Sigmoid colon (tissue), 7 donors: Measurements from ENCODE around the gene TLR1. TPM values are rescaled to one million over a fixed set of nuclear protein-coding genes. Genes with fewer than 3 reads are reported as not detected.

ENCODE experiments used
- DNase-seq: peaks from one replicate; pipeline ENCODE4 v3.0.0-alpha.2; 2019
- H3K27ac ChIP-seq, 4 donors: fragments of 200-600 bp; sonication (generic); one replicate each; pipeline ENCODE4 v1.5.1; 2016 to 2019; ENCODE audit warnings: mild to moderate bottlenecking in 1 of 4
- H3K27me3 ChIP-seq, 3 donors: fragments of 200-600 bp; sonication (generic); one replicate each; pipeline ENCODE4 v1.5.1; 2019; ENCODE audit warnings: mild to moderate bottlenecking in 1 of 3
- H3K36me3 ChIP-seq, 4 donors: fragments of 200-600 bp; sonication (generic); one replicate each; pipeline ENCODE4 v1.5.1; 2016 to 2019
- H3K4me1 ChIP-seq, 4 donors: fragments of 200-600 bp; sonication (generic); one replicate each; pipeline ENCODE4 v1.5.1; 2017 to 2019
- H3K4me3 ChIP-seq, 4 donors: fragments of 200-600 bp; sonication (generic); one replicate each; pipeline ENCODE4 v1.5.1; 2017 to 2019; ENCODE audit warnings: mild to moderate bottlenecking in 2 of 4, moderate library complexity in 1 of 4
- H3K9me3 ChIP-seq, 4 donors: fragments of 200-600 bp in 3 of 4; sonication (generic) in 3 of 4; one replicate each; pipeline versions ENCODE4 v1.5.1 to v1.6.1; 2013 to 2019
- EP300 ChIP-seq, 4 donors: sonication (generic); formaldehyde crosslinking; IDR thresholded peaks; one replicate each; pipeline ENCODE4 v1.6.1; 2017; ENCODE audit warnings: antibody characterized with exemption in 4 of 4
- POLR2A ChIP-seq, 2 donors: fragments of 450-650 bp; IDR thresholded peaks; one replicate each; pipeline ENCODE4 v1.6.1; 2016; ENCODE audit warnings: antibody characterized with exemption in 2 of 2, mild to moderate bottlenecking in 2 of 2, moderate library complexity in 2 of 2
- POLR2AphosphoS5 ChIP-seq, 4 donors: sonication (generic); formaldehyde crosslinking; IDR thresholded peaks; one replicate each; pipeline ENCODE4 v1.6.1; 2017; ENCODE audit warnings: antibody characterized with exemption in 4 of 4
- WGBS, 2 donors: extraction: QIAGEN DNeasy Blood & Tissue Kit; methylation state at CpG; one replicate each; pipeline ENCODE4 v1.1.7; 2013; 5-methylcytosine and 5-hydroxymethylcytosine counted together
- intact Hi-C: fragments of 100-400 bp; cut with DNase I; formaldehyde crosslinking; loops from one replicate; pipeline ENCODE4 v1.15.1; 2023
- polyA plus RNA-seq, 3 donors: library from polyadenylated mRNA; stranded (reverse); fragments of 200-250 nt; gene quantifications; one replicate each; pipeline ENCODE4 v1.2.3, GENCODE V29; 2013
- total RNA-seq, 4 donors: library from RNA; depleted of rRNA; stranded (reverse); fragments of >200 nt; gene quantifications; one replicate each; pipeline ENCODE4 v1.1.0, GENCODE V29; 2016
- TF ChIP-seq, protein P1 (sequence below), 4 experiments: fragments of 450-650 bp in 3 of 4; fragments of 200-600 bp in 1 of 4; IDR thresholded peaks; one replicate each; pipeline ENCODE4 v1.5.1; 2016 to 2019; ENCODE audit warnings: antibody characterized with exemption in 4 of 4, mild to moderate bottlenecking in 3 of 4, moderate library complexity in 2 of 4
- donor health status: healthy with polysubstance abuse.
- donor health status: Bipolar disorder and iron deficiency.
- donor health status: healthy.

Gene TLR1
- total and polyA plus RNA-seq, 7 donors = 1.8 to 15.7 (median 8.7) TPM

DNA sequence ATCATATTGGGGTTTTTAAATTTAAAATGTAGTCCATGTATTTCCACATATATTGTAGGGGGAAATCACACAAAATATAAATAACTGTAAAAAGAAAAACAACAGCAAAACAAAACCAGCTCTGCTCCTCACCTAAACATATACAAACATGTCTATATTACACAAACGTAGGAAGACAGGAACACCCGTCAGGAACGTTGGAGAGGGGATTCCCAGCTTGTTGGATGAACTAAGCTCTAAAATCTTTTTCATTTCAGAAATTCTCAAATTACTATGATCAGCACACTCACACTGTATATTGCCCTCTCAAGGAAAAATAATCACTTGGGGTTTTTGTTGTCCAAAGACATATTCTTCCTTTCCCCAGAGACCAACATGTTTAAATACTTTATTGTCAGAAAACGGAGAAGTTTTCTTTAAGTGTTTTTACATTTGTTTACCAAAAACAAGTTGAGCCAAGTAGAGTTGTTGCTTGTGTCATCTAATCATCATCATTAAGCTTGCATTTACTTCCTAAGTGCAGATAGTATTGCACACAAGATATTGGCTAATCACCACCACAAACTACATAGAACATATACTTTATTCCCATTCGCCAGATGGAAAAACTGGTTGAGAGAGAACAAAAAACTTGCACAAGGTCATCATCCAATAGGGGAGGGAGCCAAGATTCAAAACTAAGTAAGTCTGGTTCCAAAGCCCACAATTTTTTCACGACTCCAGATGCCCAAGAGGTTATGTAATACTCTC lies 19.4 kb downstream of the TLR1 start:
- H3K4me3 ChIP-seq = no peak overlapping the region
- no peaks in the 10 kb centered on the region for H3K36me3 ChIP-seq
- TF ChIP-seq POLR2AphosphoS5 (IDR thresholded peaks at IDR 0.05) = no peak
- no peak for TF ChIP-seq EP300 (IDR thresholded peaks at IDR 0.05)
- no peak for TF ChIP-seq POLR2A (IDR thresholded peaks at IDR 0.05)
- H3K27ac ChIP-seq = no peak overlapping the region
- no peaks in the 10 kb centered on the region for H3K27me3 ChIP-seq
- no peaks in the 10 kb centered on the region for H3K4me1 ChIP-seq
- DNase-seq = no peak
- no peaks in the 10 kb centered on the region for H3K9me3 ChIP-seq
- WGBS, 2 donors = 64 to 69% methylated on average over 6 of the region's 6 CpGs
- intact Hi-C loops = no loop called here

DNA sequence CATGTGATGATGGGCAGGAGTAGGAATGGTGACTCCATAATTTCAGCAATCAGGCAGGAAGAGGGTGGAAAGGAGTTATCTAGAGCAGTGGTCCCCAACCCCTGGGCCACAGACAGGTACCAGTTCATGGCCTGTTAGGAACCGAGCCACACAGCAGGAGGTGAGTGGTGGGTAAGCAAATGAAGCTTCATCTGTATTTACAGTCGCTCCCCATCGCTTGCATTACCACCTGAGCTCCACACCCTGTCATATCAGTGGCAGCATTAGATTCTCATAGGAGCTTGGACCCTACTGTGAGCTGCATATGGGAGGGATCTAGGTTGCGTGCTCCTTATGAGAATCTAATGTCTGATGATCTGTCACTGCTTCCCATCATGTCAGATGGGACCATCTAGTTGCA lies 20.4 kb downstream of the TLR1 start:
- TF ChIP-seq EP300 (IDR thresholded peaks at IDR 0.05) (no peak), POLR2AphosphoS5 (IDR thresholded peaks at IDR 0.05) (no peak), POLR2A (IDR thresholded peaks at IDR 0.05) (no peak)
- TF ChIP-seq, protein P1, sequence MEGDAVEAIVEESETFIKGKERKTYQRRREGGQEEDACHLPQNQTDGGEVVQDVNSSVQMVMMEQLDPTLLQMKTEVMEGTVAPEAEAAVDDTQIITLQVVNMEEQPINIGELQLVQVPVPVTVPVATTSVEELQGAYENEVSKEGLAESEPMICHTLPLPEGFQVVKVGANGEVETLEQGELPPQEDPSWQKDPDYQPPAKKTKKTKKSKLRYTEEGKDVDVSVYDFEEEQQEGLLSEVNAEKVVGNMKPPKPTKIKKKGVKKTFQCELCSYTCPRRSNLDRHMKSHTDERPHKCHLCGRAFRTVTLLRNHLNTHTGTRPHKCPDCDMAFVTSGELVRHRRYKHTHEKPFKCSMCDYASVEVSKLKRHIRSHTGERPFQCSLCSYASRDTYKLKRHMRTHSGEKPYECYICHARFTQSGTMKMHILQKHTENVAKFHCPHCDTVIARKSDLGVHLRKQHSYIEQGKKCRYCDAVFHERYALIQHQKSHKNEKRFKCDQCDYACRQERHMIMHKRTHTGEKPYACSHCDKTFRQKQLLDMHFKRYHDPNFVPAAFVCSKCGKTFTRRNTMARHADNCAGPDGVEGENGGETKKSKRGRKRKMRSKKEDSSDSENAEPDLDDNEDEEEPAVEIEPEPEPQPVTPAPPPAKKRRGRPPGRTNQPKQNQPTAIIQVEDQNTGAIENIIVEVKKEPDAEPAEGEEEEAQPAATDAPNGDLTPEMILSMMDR (IDR thresholded peaks at IDR 0.05) = no peak
- no peak for DNase-seq
- intact Hi-C loops = no loop called here
- no peak overlapping the region for H3K27ac ChIP-seq
- no peak overlapping the region for H3K4me3 ChIP-seq
- no peaks in the 10 kb centered on the region for H3K9me3 ChIP-seq
- WGBS, 2 donors = 94 to 95% methylated on average over 4 of the region's 4 CpGs
- no peaks in the 10 kb centered on the region for H3K4me1 ChIP-seq
- H3K27me3 ChIP-seq = no peaks in the 10 kb centered on the region
- no peaks in the 10 kb centered on the region for H3K36me3 ChIP-seq

DNA sequence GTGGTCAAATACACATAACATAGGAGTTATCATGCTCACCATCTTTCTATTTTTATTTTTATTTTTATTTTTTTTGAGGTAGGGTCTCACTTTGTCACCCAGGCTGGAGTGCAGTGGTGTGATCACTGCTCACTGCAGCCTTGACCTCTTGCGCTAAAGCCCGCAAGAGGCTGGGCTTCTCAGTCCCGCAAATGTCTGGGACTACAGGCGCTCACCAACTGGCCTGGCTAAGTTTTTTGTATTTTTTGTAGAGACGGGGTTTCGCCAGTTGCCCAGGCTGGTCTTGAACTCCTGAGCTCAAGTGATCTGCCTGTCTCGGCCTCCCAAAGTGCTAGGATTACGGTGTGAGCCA lies 21.5 kb downstream of the TLR1 start:
- no peaks in the 10 kb centered on the region for H3K4me1 ChIP-seq
- 87% methylated on average over 8 of the region's 8 CpGs for WGBS, 2 donors
- TF ChIP-seq POLR2AphosphoS5 (IDR thresholded peaks at IDR 0.05) (no peak), POLR2A (IDR thresholded peaks at IDR 0.05) (no peak), EP300 (IDR thresholded peaks at IDR 0.05) (no peak)
- TF ChIP-seq, protein P1 (IDR thresholded peaks at IDR 0.05) = no peak
- DNase-seq = no peak
- intact Hi-C loops = loop anchor here (2.0 kb wide), 1 partner anchor 24 kb away; no protein-coding TSS in a partner anchor
- no peaks in the 10 kb centered on the region for H3K27me3 ChIP-seq
- H3K9me3 ChIP-seq = no peaks in the 10 kb centered on the region
- H3K27ac ChIP-seq = no peak overlapping the region
- H3K36me3 ChIP-seq = no peaks in the 10 kb centered on the region
- H3K4me3 ChIP-seq = no peak overlapping the region

DNA sequence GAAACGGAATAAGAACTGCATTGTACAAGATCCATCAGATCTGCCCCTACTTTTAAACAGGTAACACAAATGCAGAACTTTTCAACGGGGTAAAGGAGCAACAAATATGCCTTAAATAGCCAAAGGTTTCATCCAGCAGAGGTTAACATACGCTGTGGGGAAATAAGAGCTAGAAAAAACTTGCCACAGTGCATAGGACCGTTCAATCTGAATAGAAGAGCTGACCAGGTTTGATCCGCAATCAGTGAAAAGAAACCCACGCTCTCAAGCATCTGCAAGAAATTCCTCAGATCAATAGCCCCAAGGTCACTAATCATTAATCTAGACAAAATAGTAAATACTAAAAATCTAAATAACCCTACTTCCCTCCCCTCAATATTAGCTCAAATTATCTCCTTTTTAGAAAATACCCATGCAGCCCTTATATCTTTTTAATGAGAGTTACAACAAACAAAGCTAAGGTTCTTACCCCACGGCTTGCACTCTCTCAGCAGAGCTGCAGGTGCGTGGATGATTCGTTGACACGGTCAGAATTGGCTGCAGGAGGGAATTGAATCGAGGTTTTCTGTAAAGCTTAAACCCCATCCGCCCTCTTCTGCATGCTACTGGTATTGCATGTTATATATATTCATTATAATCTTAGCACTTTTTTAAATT lies 22.0 kb downstream of the TLR1 start, which contains the start of gene TLR10:
Gene TLR10, minus strand, starts transcription at position 539 of the 657 bp plus-strand sequence. CDS start 7,400 bp downstream, outside the sequence.
- Histone ChIP-seq H3K27me3 (no peaks in the 10 kb centered on the region), H3K4me3 (no peak within 1 kb of the TSS), H3K9me3 (no peaks in the 10 kb centered on the region), H3K27ac (no peak within 1 kb of the TSS), H3K4me1 (no peaks in the 10 kb centered on the region), H3K36me3 (no peaks in the 10 kb centered on the region)
- intact Hi-C loops = loop anchor here (2.0 kb wide), 1 partner anchor 24 kb away; no protein-coding TSS in a partner anchor
- DNase-seq = no peak
- WGBS, 2 donors = 33 to 36% methylated on average over 12 of the region's 12 CpGs
- no peak for TF ChIP-seq EP300 (IDR thresholded peaks at IDR 0.05)
- TF ChIP-seq, protein P1 (IDR thresholded peaks at IDR 0.05) = peak; percentile 53 to 75 (median 58)
- no peak for TF ChIP-seq POLR2AphosphoS5 (IDR thresholded peaks at IDR 0.05)
- TF ChIP-seq POLR2A (IDR thresholded peaks at IDR 0.05) = no peak

DNA sequence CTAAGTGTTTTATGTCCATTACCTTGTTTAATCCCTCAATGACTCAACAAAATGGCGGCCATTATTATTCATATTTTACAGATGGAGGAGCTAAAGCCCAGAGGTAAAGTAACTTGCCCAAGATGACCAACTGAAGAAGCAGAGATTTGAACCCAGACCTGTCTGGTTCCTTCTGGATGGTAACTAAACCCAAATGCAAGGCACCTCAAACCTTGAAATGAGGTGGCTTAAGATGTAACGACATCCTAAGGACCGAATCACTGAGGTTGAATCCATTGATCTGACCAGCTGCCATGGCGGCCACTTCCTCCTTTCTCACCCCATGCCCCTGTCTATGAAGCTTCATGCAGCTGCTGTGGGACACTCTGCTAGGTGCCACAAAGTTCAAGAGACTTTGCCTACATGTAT lies 22.7 kb downstream of the TLR1 start:
- Histone ChIP-seq H3K27me3 (no peaks in the 10 kb centered on the region), H3K27ac (no peak overlapping the region), H3K36me3 (no peaks in the 10 kb centered on the region), H3K9me3 (no peaks in the 10 kb centered on the region), H3K4me3 (no peak overlapping the region), H3K4me1 (no peaks in the 10 kb centered on the region)
- 72 to 91% methylated on average over 4 of the region's 4 CpGs for WGBS, 2 donors
- intact Hi-C loops = loop anchor here (2.0 kb wide), 1 partner anchor 23 kb away; no protein-coding TSS in a partner anchor
- TF ChIP-seq EP300 (IDR thresholded peaks at IDR 0.05) (no peak), POLR2AphosphoS5 (IDR thresholded peaks at IDR 0.05) (no peak), POLR2A (IDR thresholded peaks at IDR 0.05) (no peak)
- TF ChIP-seq, protein P1 (IDR thresholded peaks at IDR 0.05) = no peak
- DNase-seq = no peak
